Stomach (tissue), 9 donors: ENCODE measurements around the gene CACNA2D3. TPM values are rescaled to one million over a fixed set of nuclear protein-coding genes. Genes with fewer than 3 reads are reported as not detected.
"Not testable (repeated sequence)": the region's sequence is repeated elsewhere in the genome, so short reads cannot be mapped to it uniquely, and the experiment has no call there.

ENCODE experiments used
- DNase-seq, 2 donors: peaks; one replicate each; pipeline versions ENCODE4 v3.0.0 to v3.0.0-alpha.2; 2013 to 2019
- H3K27ac ChIP-seq, 5 donors: fragments of 200-600 bp in 4 of 5; sonication (generic) in 4 of 5; one replicate each; pipeline ENCODE4 v1.5.1; 2013 to 2019; ENCODE audit warnings: mild to moderate bottlenecking in 1 of 5, moderate library complexity in 1 of 5
- H3K27me3 ChIP-seq, 3 donors: fragments of 200-600 bp; sonication (generic); one replicate each; pipeline ENCODE4 v1.5.1; 2017 to 2019; ENCODE audit warnings: mixed run types in 1 of 3
- H3K36me3 ChIP-seq, 4 donors: fragments of 200-600 bp; sonication (generic); 1 replicate in 3 of 4; 2 replicates in 1 of 4; pipeline ENCODE4 v1.5.1; 2016 to 2019
- H3K4me1 ChIP-seq, 4 donors: fragments of 200-600 bp; sonication (generic); one replicate each; pipeline ENCODE4 v1.5.1; 2016 to 2019
- H3K4me3 ChIP-seq, 4 donors: fragments of 200-600 bp; sonication (generic) in 3 of 4; one replicate each; pipeline ENCODE4 v1.5.1; 2016 to 2019; ENCODE audit warnings: mild to moderate bottlenecking in 1 of 4
- H3K9me3 ChIP-seq, 4 donors: fragments of 200-600 bp; sonication (generic); one replicate each; pipeline ENCODE4 v1.5.1; 2016 to 2019
- EP300 ChIP-seq: sonication (generic); formaldehyde crosslinking; IDR thresholded peaks from one replicate; pipeline ENCODE4 v1.6.1; 2017; ENCODE audit warnings: antibody characterized with exemption
- POLR2A ChIP-seq, 4 donors: fragments of 450-650 bp; IDR thresholded peaks; one replicate each; pipeline ENCODE4 v1.6.1; 2016; ENCODE audit warnings: antibody characterized with exemption in 4 of 4, control low read depth in 2 of 4, mild to moderate bottlenecking in 1 of 4, moderate library complexity in 1 of 4
- POLR2AphosphoS5 ChIP-seq, 3 donors: sonication (generic); formaldehyde crosslinking; IDR thresholded peaks; one replicate each; pipeline ENCODE4 v1.6.1; 2016; ENCODE audit warnings: antibody characterized with exemption in 3 of 3
- WGBS, 5 donors: extraction: QIAGEN DNeasy Blood & Tissue Kit in 3 of 5; methylation state at CpG; one replicate each; pipeline versions ENCODE4 v1.1.5 to v1.1.7; 2013 to 2018; 5-methylcytosine and 5-hydroxymethylcytosine counted together
- intact Hi-C: fragments of 100-400 bp; cut with DNase I; formaldehyde crosslinking; loops from one replicate; pipeline ENCODE4 v1.15.1; 2023; ENCODE audit warnings: low total_unique reads
- polyA plus RNA-seq, 3 donors: library from polyadenylated mRNA; stranded (reverse); fragments of 200-250 nt; gene quantifications; one replicate each; pipeline ENCODE4 v1.2.3, GENCODE V29; 2013
- total RNA-seq, 5 donors: library from RNA; depleted of rRNA; stranded (reverse); fragments of >200 nt; gene quantifications; one replicate each; pipeline versions ENCODE4 v1.1.0 to v1.2.3, GENCODE V29; 2014 to 2016
- TF ChIP-seq, protein P1 (sequence below), 7 experiments: fragments of 450-650 bp in 4 of 7; fragments of 200-600 bp in 3 of 7; sonication (generic) in 3 of 7; IDR thresholded peaks; one replicate each; pipeline ENCODE4 v1.5.1; 2016 to 2019; ENCODE audit warnings: antibody characterized with exemption in 7 of 7, control low read depth in 2 of 7, mild to moderate bottlenecking in 1 of 7
- donor health status: healthy with polysubstance abuse.
- donor health status: Bipolar disorder and iron deficiency.
- donor health status: healthy.

CACNA2D3 gene
- total and polyA plus RNA-seq, 8 donors = 0.56 to 54.0 (median 2.9) TPM; not detected in 1

DNA sequence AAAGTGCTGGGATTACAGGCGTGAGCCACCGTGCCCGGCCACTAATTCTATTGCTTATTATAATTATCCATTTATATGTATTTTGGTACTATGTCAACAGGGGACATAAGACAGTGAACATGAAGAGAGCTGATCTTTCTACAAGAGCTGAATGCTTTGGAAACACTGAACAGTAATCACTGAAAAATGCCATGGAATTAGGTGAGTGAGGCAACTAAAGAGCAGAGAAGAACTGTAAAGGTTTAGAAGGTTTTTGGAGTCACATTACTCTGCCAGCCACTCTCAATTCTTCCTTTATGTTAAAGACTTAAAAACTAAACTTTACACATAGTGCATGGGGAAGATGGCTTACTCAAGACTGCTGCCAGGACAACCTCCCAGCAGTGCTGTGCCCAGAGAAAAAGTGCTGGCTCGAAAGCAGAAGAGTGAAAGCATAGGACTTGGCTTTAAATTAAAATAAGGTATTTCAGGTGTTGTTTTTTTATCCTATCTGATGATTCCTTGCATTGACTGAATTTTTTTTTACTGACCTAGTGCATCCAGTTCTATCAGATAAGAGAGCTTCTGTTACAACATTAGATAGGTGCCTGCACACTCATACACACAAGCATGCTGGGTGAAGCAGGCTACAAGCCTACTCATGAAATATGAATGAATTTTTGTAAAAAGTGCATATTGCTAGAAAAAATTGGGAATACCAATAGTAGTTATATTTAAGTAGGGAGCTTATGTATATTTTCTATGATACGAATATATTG is 28.7 kb upstream of the CACNA2D3 start:
- intact Hi-C loops = no loop called here
- peaks cover 0 to 5% (median 0%) of the 10 kb centered on the region in 3 donors for H3K27me3 ChIP-seq
- no peaks in the 10 kb centered on the region for H3K9me3 ChIP-seq
- H3K27ac ChIP-seq = no peak overlapping the region
- no peak overlapping the region for H3K4me3 ChIP-seq
- WGBS, 5 donors = 80 to 93% (median 91%) methylated on average over 4 to 5 of the region's 5 CpGs
- H3K36me3 ChIP-seq = no peaks in the 10 kb centered on the region
- no peaks in the 10 kb centered on the region for H3K4me1 ChIP-seq
- TF ChIP-seq POLR2AphosphoS5 (IDR thresholded peaks at IDR 0.05) = no peak
- TF ChIP-seq, protein P1, sequence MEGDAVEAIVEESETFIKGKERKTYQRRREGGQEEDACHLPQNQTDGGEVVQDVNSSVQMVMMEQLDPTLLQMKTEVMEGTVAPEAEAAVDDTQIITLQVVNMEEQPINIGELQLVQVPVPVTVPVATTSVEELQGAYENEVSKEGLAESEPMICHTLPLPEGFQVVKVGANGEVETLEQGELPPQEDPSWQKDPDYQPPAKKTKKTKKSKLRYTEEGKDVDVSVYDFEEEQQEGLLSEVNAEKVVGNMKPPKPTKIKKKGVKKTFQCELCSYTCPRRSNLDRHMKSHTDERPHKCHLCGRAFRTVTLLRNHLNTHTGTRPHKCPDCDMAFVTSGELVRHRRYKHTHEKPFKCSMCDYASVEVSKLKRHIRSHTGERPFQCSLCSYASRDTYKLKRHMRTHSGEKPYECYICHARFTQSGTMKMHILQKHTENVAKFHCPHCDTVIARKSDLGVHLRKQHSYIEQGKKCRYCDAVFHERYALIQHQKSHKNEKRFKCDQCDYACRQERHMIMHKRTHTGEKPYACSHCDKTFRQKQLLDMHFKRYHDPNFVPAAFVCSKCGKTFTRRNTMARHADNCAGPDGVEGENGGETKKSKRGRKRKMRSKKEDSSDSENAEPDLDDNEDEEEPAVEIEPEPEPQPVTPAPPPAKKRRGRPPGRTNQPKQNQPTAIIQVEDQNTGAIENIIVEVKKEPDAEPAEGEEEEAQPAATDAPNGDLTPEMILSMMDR (IDR thresholded peaks at IDR 0.05) = no peak
- no peak for TF ChIP-seq POLR2A (IDR thresholded peaks at IDR 0.05)
- TF ChIP-seq EP300 = no peak
- DNase-seq = no peak

DNA sequence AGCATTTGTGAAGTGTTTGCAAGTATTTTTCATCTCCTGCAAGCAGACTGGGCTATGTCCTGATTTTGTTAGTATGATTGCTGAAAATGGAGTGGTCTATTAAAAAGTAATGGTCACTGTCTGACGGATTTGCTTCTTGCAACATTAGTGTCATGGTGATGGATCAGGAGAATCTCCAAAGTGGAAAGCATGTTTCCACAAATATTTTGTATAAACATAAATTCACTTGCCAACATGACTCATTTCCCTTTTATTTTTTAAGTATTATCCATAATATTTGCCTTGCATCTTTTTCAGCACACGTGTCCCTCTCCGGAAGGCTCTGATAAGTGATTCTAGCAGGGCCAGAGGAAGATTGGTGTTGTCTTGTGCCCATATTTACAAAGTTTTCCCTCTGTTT is 27.4 kb upstream of the CACNA2D3 start:
- no peak for DNase-seq
- no peaks in the 10 kb centered on the region for H3K36me3 ChIP-seq
- no peaks in the 10 kb centered on the region for H3K4me1 ChIP-seq
- no peak overlapping the region for H3K4me3 ChIP-seq
- H3K9me3 ChIP-seq = no peaks in the 10 kb centered on the region
- intact Hi-C loops = no loop called here
- no peaks in the 10 kb centered on the region for H3K27me3 ChIP-seq
- 63 to 75% (median 70%) methylated on average over 3 of the region's 3 CpGs for WGBS, 5 donors
- TF ChIP-seq POLR2AphosphoS5 (IDR thresholded peaks at IDR 0.05) (no peak), EP300 (no peak), POLR2A (IDR thresholded peaks at IDR 0.05) (no peak)
- TF ChIP-seq, protein P1 (IDR thresholded peaks at IDR 0.05) = no peak
- no peak overlapping the region for H3K27ac ChIP-seq

DNA sequence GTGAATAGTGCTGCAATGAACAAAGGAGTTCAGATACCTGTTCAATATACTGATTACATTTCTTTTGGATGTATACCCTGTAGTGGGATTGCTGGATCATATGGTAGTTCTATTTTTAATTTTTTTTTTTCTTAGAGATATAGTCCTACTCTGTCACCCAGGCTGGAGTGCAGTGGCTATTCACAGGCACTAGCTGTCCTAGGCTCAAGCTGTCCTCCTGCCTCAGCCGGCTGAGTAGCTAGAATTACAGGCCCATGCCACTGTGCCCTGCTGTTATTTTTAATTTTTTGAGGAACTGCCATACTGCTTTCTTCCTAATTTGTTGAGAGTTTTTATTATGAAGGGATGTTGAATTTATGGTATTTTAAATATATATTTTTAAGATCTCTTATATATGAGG is 23.0 kb upstream of the CACNA2D3 start:
- Histone ChIP-seq H3K9me3 (no peaks in the 10 kb centered on the region), H3K4me3 (no peak overlapping the region), H3K36me3 (no peaks in the 10 kb centered on the region), H3K4me1 (no peaks in the 10 kb centered on the region), H3K27me3 (no peaks in the 10 kb centered on the region), H3K27ac (no peak overlapping the region)
- TF ChIP-seq POLR2AphosphoS5 (IDR thresholded peaks at IDR 0.05) = no peak
- TF ChIP-seq EP300 = no peak
- no peak for TF ChIP-seq POLR2A (IDR thresholded peaks at IDR 0.05)
- TF ChIP-seq, protein P1 (IDR thresholded peaks at IDR 0.05) = no peak
- DNase-seq = no peak
- WGBS, 5 donors = 71 to 92% (median 82%) methylated on average over 1 of the region's 1 CpG
- intact Hi-C loops = no loop called here

DNA sequence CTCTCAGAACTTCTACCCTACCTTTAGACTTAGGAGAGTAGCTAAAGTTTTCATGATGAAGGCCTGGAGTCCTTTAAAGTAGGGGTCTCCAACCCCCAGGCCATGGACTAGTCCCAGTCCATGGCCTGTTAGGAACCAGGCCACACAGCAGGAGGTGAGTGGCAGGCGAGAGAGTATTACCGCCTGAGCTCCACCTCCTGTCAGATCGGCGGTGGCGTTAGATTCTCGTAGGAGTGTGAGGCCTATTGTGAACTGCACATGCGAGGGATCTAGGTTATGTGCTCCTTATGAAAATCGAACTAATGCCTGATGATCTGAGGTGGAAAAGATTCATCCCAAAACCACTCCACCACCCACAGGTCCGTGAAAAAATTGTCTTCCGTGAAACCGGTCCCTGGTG is 18.3 kb upstream of the CACNA2D3 start:
- H3K9me3 ChIP-seq = peaks cover 0 to 11% (median 4%) of the 10 kb centered on the region in 4 donors
- no peak overlapping the region for H3K4me3 ChIP-seq
- no peak overlapping the region for H3K27ac ChIP-seq
- intact Hi-C loops = no loop called here
- no peaks in the 10 kb centered on the region for H3K36me3 ChIP-seq
- no peaks in the 10 kb centered on the region for H3K4me1 ChIP-seq
- 75 to 82% (median 80%) methylated on average over 11 of the region's 11 CpGs for WGBS, 5 donors
- H3K27me3 ChIP-seq = no peaks in the 10 kb centered on the region
- DNase-seq = no peak
- no peak for TF ChIP-seq POLR2AphosphoS5 (IDR thresholded peaks at IDR 0.05)
- TF ChIP-seq POLR2A (IDR thresholded peaks at IDR 0.05) = no peak

DNA sequence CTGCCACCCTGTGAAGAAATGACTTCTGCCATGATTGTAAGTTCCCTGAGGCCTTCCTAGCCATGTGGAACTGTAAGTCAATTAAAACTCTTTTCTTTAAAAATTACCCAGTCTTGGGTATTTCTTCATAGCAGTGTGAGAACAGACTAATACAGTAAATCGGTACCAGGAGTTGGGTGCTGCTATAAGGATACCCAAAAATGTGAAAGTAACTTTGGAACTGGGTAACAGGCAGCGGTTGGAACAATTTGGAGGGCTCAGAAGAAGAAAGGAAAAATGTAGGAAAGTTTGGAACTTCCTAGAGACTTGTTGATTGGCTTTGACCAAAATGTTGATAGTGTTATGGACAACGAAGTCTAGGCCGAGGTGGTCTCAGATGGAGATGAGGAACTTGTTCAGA is 6.2 kb upstream of the CACNA2D3 start:
- 93 to 98% (median 94%) methylated on average over 4 of the region's 4 CpGs for WGBS, 5 donors
- H3K27me3 ChIP-seq = peaks cover 0 to 50% (median 21%) of the 10 kb centered on the region in 3 donors
- DNase-seq, H3K9me3 ChIP-seq, H3K36me3 ChIP-seq, H3K4me1 ChIP-seq, intact Hi-C loops, H3K4me3 ChIP-seq, H3K27ac ChIP-seq: not testable (repeated sequence)
